ENCODE measurements around the gene IDH1. TPM values are rescaled to one million over a fixed set of nuclear protein-coding genes. Genes with fewer than 3 reads are reported as not detected.
"Not testable (repeated sequence)": the region's sequence is repeated elsewhere in the genome, so short reads cannot be mapped to it uniquely, and the experiment has no call there.

Gene IDH1
- total and polyA plus RNA-seq, 4 donors = 63.7 to 160 (median 85.2) TPM

- 76 to 80% methylated on average over 8 of the region's 8 CpGs for WGBS, 2 donors
- peak in 1 of 3 donors; percentile 19 for DNase-seq
- Histone ChIP-seq H3K4me3 (no peak overlapping the region), H3K27ac (ENCODE audit: low read depth in 1 of 2, low read length in 1 of 2) (no peak overlapping the region), H3K36me3 (ENCODE audit: control insufficient read depth in 4 of 4, insufficient read depth in 4 of 4, low read length in 4 of 4) (peaks cover 3 to 8% (median 3%) of the 10 kb centered on the region in 4 donors), H3K4me1 (ENCODE audit: control insufficient read depth in 5 of 5, insufficient read depth in 5 of 5, low read length in 5 of 5) (peaks cover 7 to 22% (median 11%) of the 10 kb centered on the region in 5 donors), H3K27me3 (ENCODE audit: control insufficient read depth in 3 of 3, insufficient read depth in 3 of 3, low read length in 2 of 3) (no peaks in the 10 kb centered on the region), H3K9me3 (ENCODE audit: control insufficient read depth in 4 of 4, insufficient read depth in 3 of 4, low read length in 3 of 4) (no peaks in the 10 kb centered on the region), H3K9ac (ENCODE audit: insufficient read depth in 1 of 2, low read length in 2 of 2) (no peak overlapping the region)
- TF ChIP-seq CTCF (IDR thresholded peaks at IDR 0.05; ENCODE audit: control extremely low read depth, extremely low read depth) = no peak
- no peak for ATAC-seq (ENCODE audit: insufficient read depth, low FRiP score)
Observed at GRCh38 chr2:208268156-208268952, 13.5 kb upstream of the IDH1 start.

GRCh38 chr2:208267526-208267925 lies 12.7 kb upstream of the IDH1 start:
- H3K27ac ChIP-seq (ENCODE audit: low read depth in 1 of 2, low read length in 1 of 2); H3K27me3 ChIP-seq (ENCODE audit: control insufficient read depth in 3 of 3, insufficient read depth in 3 of 3, low read length in 2 of 3); H3K4me3 ChIP-seq; ATAC-seq (ENCODE audit: insufficient read depth, low FRiP score); H3K36me3 ChIP-seq (ENCODE audit: control insufficient read depth in 4 of 4, insufficient read depth in 4 of 4, low read length in 4 of 4); DNase-seq; H3K9me3 ChIP-seq (ENCODE audit: control insufficient read depth in 4 of 4, insufficient read depth in 3 of 4, low read length in 3 of 4): not testable (repeated sequence)
- peaks cover 7 to 22% (median 11%) of the 10 kb centered on the region in 5 donors for H3K4me1 ChIP-seq (ENCODE audit: control insufficient read depth in 5 of 5, insufficient read depth in 5 of 5, low read length in 5 of 5)
- WGBS, 2 donors = 79 to 84% methylated on average over 22 of the region's 22 CpGs
- peak overlapping the region in 1 of 2 donors; percentile 96 for H3K9ac ChIP-seq (ENCODE audit: insufficient read depth in 1 of 2, low read length in 2 of 2)

DNA sequence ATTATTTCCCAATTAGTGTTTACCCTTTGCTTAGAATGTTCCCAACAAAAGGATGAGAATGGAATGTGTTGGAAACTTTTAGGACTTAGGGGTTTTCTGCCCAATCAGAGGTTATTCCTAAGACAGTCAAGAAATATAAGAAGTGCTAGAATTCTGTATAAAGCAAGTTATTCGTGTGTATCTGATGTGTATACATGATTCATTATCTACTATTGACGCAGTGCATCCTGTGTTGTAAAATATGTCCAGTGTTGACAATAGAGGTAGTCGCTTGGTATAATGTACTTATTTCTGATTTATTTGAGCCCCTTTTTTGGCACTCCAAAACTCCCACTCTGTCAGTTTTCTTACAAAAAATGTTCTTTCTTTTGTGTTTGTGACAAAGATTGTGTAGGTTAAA lies 12.1 kb upstream of the IDH1 start:
- Histone ChIP-seq H3K4me1 (ENCODE audit: control insufficient read depth in 5 of 5, insufficient read depth in 5 of 5, low read length in 5 of 5) (peaks cover 7 to 22% (median 11%) of the 10 kb centered on the region in 5 donors), H3K36me3 (ENCODE audit: control insufficient read depth in 4 of 4, insufficient read depth in 4 of 4, low read length in 4 of 4) (peaks cover 0 to 5% (median 3%) of the 10 kb centered on the region in 4 donors), H3K27ac (ENCODE audit: low read depth in 1 of 2, low read length in 1 of 2) (peak overlapping the region in 1 of 2 donors; percentile 96), H3K4me3 (peak overlapping the region; percentile 79), H3K9me3 (ENCODE audit: control insufficient read depth in 4 of 4, insufficient read depth in 3 of 4, low read length in 3 of 4) (no peaks in the 10 kb centered on the region), H3K9ac (ENCODE audit: insufficient read depth in 1 of 2, low read length in 2 of 2) (peak overlapping the region; percentile 65 to 96), H3K27me3 (ENCODE audit: control insufficient read depth in 3 of 3, insufficient read depth in 3 of 3, low read length in 2 of 3) (no peaks in the 10 kb centered on the region)
- whole genome bisulfite sequencing, 2 donors = 4% methylated on average over 3 of the region's 3 CpGs
- no peak for TF ChIP-seq CTCF (IDR thresholded peaks at IDR 0.05; ENCODE audit: control extremely low read depth, extremely low read depth)
- DNase-seq (peak in 2 of 3 donors; percentile 68 to 71), ATAC-seq (ENCODE audit: insufficient read depth, low FRiP score) (no peak)

- peaks cover 0 to 4% (median 3%) of the 10 kb centered on the region in 4 donors for H3K36me3 ChIP-seq (ENCODE audit: control insufficient read depth in 4 of 4, insufficient read depth in 4 of 4, low read length in 4 of 4)
- peak overlapping the region; percentile 96 for H3K27ac ChIP-seq (ENCODE audit: low read depth in 1 of 2, low read length in 1 of 2)
- no peaks in the 10 kb centered on the region for H3K27me3 ChIP-seq (ENCODE audit: control insufficient read depth in 3 of 3, insufficient read depth in 3 of 3, low read length in 2 of 3)
- H3K4me3 ChIP-seq = peak overlapping the region; percentile 79
- no peak for ATAC-seq (ENCODE audit: insufficient read depth, low FRiP score)
- H3K9ac ChIP-seq (ENCODE audit: insufficient read depth in 1 of 2, low read length in 2 of 2) = peak overlapping the region; percentile 65 to 96
- peak in 1 of 3 donors; percentile 62 for DNase-seq
- no peak for TF ChIP-seq CTCF (IDR thresholded peaks at IDR 0.05; ENCODE audit: control extremely low read depth, extremely low read depth)
- 1% methylated on average over 11 of the region's 11 CpGs for WGBS, 2 donors
- peaks cover 7 to 22% (median 11%) of the 10 kb centered on the region in 5 donors for H3K4me1 ChIP-seq (ENCODE audit: control insufficient read depth in 5 of 5, insufficient read depth in 5 of 5, low read length in 5 of 5)
- no peaks in the 10 kb centered on the region for H3K9me3 ChIP-seq (ENCODE audit: control insufficient read depth in 4 of 4, insufficient read depth in 3 of 4, low read length in 3 of 4)
Observed at GRCh38 chr2:208266553-208266893, 11.7 kb upstream of the IDH1 start.
